KOPT-K1 (cell line): ENCODE data around the gene LGALS3BP.
"Not testable (repeated sequence)": the region's sequence is repeated elsewhere in the genome, so short reads cannot be mapped to it uniquely, and the experiment has no call there.

Experiments
- H3K27ac ChIP-seq: fragments of 200-600 bp; sonication (generic); 2 replicates; pipeline ENCODE4 v1.5.1; 2016; ENCODE audit warnings: antibody characterized with exemption, mild to moderate bottlenecking, low read depth, low read length; ENCODE audit not compliant: poor library complexity, severe bottlenecking
- H3K36me3 ChIP-seq: fragments of 200-600 bp; sonication (generic); 2 replicates; pipeline ENCODE4 v1.5.1; 2017; ENCODE audit warnings: antibody characterized with exemption, mild to moderate bottlenecking, low read length, moderate library complexity; ENCODE audit not compliant: insufficient read depth
- H3K9me3 ChIP-seq: fragments of 200-600 bp; sonication (generic); 2 replicates; pipeline ENCODE4 v1.5.1; 2017; ENCODE audit warnings: antibody characterized with exemption, low read length, mild to moderate bottlenecking; ENCODE audit not compliant: insufficient read depth, poor library complexity, severe bottlenecking

LGALS3BP gene

GRCh38 chr17:78967782-78968362 is 11.9 kb downstream of the LGALS3BP start:
- no peaks in the 10 kb centered on the region for H3K9me3 ChIP-seq
- H3K27ac ChIP-seq: no peak overlapping the region
- H3K36me3 ChIP-seq: peaks cover 69% of the 10 kb centered on the region

- Histone ChIP-seq H3K27ac (no peak overlapping the region), H3K9me3 (no peaks in the 10 kb centered on the region), H3K36me3 (peaks cover 61% of the 10 kb centered on the region)
These were observed 12.7 kb downstream of the LGALS3BP start for GRCh38 chr17:78966910-78967600.

- H3K9me3 ChIP-seq: no peaks in the 10 kb centered on the region
- H3K27ac ChIP-seq: no peak overlapping the region
- H3K36me3 ChIP-seq: peaks cover 53% of the 10 kb centered on the region
These were observed 13.5 kb downstream of the LGALS3BP start for GRCh38 chr17:78966123-78966813.

GRCh38 chr17:78965491-78965924 is 14.2 kb downstream of the LGALS3BP start:
- Histone ChIP-seq H3K9me3 (no peaks in the 10 kb centered on the region), H3K27ac (no peak overlapping the region), H3K36me3 (peaks cover 46% of the 10 kb centered on the region)

- H3K36me3 ChIP-seq: peaks cover 24% of the 10 kb centered on the region
- H3K9me3 ChIP-seq: no peaks in the 10 kb centered on the region
- H3K27ac ChIP-seq: no peak overlapping the region
These were observed 16.3 kb downstream of the LGALS3BP start for GRCh38 chr17:78963378-78963777.

- peaks cover 20% of the 10 kb centered on the region for H3K36me3 ChIP-seq
- not testable (repeated sequence) for H3K9me3 ChIP-seq, H3K27ac ChIP-seq
These were observed 16.8 kb downstream of the LGALS3BP start for GRCh38 chr17:78962984-78963348.

- Histone ChIP-seq H3K36me3 (peaks cover 15% of the 10 kb centered on the region), H3K27ac (no peak overlapping the region), H3K9me3 (no peaks in the 10 kb centered on the region)
These were observed 17.3 kb downstream of the LGALS3BP start for GRCh38 chr17:78962345-78962983.

GRCh38 chr17:78961571-78961970 is 18.2 kb downstream of the LGALS3BP start:
- Histone ChIP-seq H3K9me3 (no peaks in the 10 kb centered on the region), H3K27ac (no peak overlapping the region)

GRCh38 chr17:78960928-78961327 is 18.8 kb downstream of the LGALS3BP start:
- Histone ChIP-seq H3K36me3 (no peaks in the 10 kb centered on the region), H3K27ac (no peak overlapping the region), H3K9me3 (no peaks in the 10 kb centered on the region)

More at GRCh38 chr17:78961571-78961970, 18.2 kb downstream of the LGALS3BP start:
- peaks cover 6% of the 10 kb centered on the region; the same call in 1 of the 2 replicates for H3K36me3 ChIP-seq

- H3K36me3 ChIP-seq: no peaks in the 10 kb centered on the region
- no peaks in the 10 kb centered on the region for H3K9me3 ChIP-seq
- no peak overlapping the region for H3K27ac ChIP-seq
These were observed 19.9 kb downstream of the LGALS3BP start for GRCh38 chr17:78959803-78960202.

GRCh38 chr17:78958641-78959127 is 21.0 kb downstream of the LGALS3BP start:
- Histone ChIP-seq H3K27ac (no peak overlapping the region), H3K36me3 (no peaks in the 10 kb centered on the region), H3K9me3 (no peaks in the 10 kb centered on the region)

- no peaks in the 10 kb centered on the region for H3K9me3 ChIP-seq
- H3K27ac ChIP-seq: no peak overlapping the region
These were observed 22.6 kb downstream of the LGALS3BP start for GRCh38 chr17:78957128-78957527.

GRCh38 chr17:78956254-78956653 is 23.5 kb downstream of the LGALS3BP start:
- peaks cover 4% of the 10 kb centered on the region for H3K9me3 ChIP-seq
- no peaks in the 10 kb centered on the region for H3K36me3 ChIP-seq
- H3K27ac ChIP-seq: no peak overlapping the region

More at GRCh38 chr17:78957128-78957527, 22.6 kb downstream of the LGALS3BP start:
- no peaks in the 10 kb centered on the region for H3K36me3 ChIP-seq

GRCh38 chr17:78954684-78955083 is 25.0 kb downstream of the LGALS3BP start:
- Histone ChIP-seq H3K9me3 (peaks cover 20% of the 10 kb centered on the region), H3K36me3 (no peaks in the 10 kb centered on the region), H3K27ac (no peak overlapping the region)
